IPS-18c (cell line): ENCODE measurements around the gene FBXO33.

Experiments used
- H3K4me3 ChIP-seq: 2 replicates; pipeline ENCODE4 v1.7.0; 2013; ENCODE audit warnings: low read depth, mild to moderate bottlenecking, low read length, moderate library complexity; ENCODE audit not compliant: insufficient read depth
- H3K9me3 ChIP-seq: one replicate; pipeline ENCODE4 v1.6.1; 2013; ENCODE audit warnings: mild to moderate bottlenecking, low read length, moderate library complexity; ENCODE audit not compliant: control insufficient read depth, insufficient read depth

The FBXO33 gene

GRCh38 chr14:39434401-39434800, 2.2 kb upstream of the FBXO33 start:
- Histone ChIP-seq H3K4me3 (no peak overlapping the region), H3K9me3 (no peaks in the 10 kb centered on the region)

GRCh38 chr14:39433452-39433813, 1.2 kb upstream of the FBXO33 start:
- Histone ChIP-seq H3K4me3 (peak overlapping the region; percentile 75; the same call in 1 of the 2 replicates), H3K9me3 (no peaks in the 10 kb centered on the region)

- Histone ChIP-seq H3K9me3 (no peaks in the 10 kb centered on the region), H3K4me3 (peak overlapping the region; percentile 75)
Measured at GRCh38 chr14:39432619-39433451, 602 bp upstream of the FBXO33 start.

GRCh38 chr14:39431416-39432178, 636 bp downstream of the FBXO33 start:
- H3K9me3 ChIP-seq, result no peaks in the 10 kb centered on the region
- H3K4me3 ChIP-seq, result peak overlapping the region; percentile 58

- H3K9me3 ChIP-seq, result no peaks in the 10 kb centered on the region
- peak overlapping the region; percentile 58 for H3K4me3 ChIP-seq
Measured at GRCh38 chr14:39430762-39431415, 1.3 kb downstream of the FBXO33 start.

GRCh38 chr14:39428118-39428517, 4.1 kb downstream of the FBXO33 start:
- Histone ChIP-seq H3K4me3 (no peak overlapping the region), H3K9me3 (no peaks in the 10 kb centered on the region)

- Histone ChIP-seq H3K9me3 (no peaks in the 10 kb centered on the region), H3K4me3 (no peak overlapping the region)
Measured at GRCh38 chr14:39426605-39427004, 5.6 kb downstream of the FBXO33 start.

GRCh38 chr14:39425947-39426346, 6.3 kb downstream of the FBXO33 start:
- no peaks in the 10 kb centered on the region for H3K9me3 ChIP-seq
- no peak overlapping the region for H3K4me3 ChIP-seq

- Histone ChIP-seq H3K4me3 (no peak overlapping the region), H3K9me3 (no peaks in the 10 kb centered on the region)
Measured at GRCh38 chr14:39423793-39424192, 8.4 kb downstream of the FBXO33 start.

GRCh38 chr14:39422243-39422642, 10.0 kb downstream of the FBXO33 start:
- H3K4me3 ChIP-seq, result no peak overlapping the region

GRCh38 chr14:39419272-39419671, 13.0 kb downstream of the FBXO33 start:
- Histone ChIP-seq H3K4me3 (no peak overlapping the region), H3K9me3 (peaks cover 5% of the 10 kb centered on the region)

More at GRCh38 chr14:39422243-39422642, 10.0 kb downstream of the FBXO33 start:
- no peaks in the 10 kb centered on the region for H3K9me3 ChIP-seq

GRCh38 chr14:39417014-39417413, 15.2 kb downstream of the FBXO33 start:
- Histone ChIP-seq H3K4me3 (no peak overlapping the region), H3K9me3 (peaks cover 5% of the 10 kb centered on the region)

- Histone ChIP-seq H3K9me3 (peaks cover 5% of the 10 kb centered on the region), H3K4me3 (no peak overlapping the region)
Measured at GRCh38 chr14:39416072-39416471, 16.2 kb downstream of the FBXO33 start.

GRCh38 chr14:39406560-39406959, 25.7 kb downstream of the FBXO33 start:
- H3K4me3 ChIP-seq, result no peak overlapping the region
- no peaks in the 10 kb centered on the region for H3K9me3 ChIP-seq

GRCh38 chr14:39398382-39398781, 33.9 kb downstream of the FBXO33 start:
- Histone ChIP-seq H3K9me3 (no peaks in the 10 kb centered on the region), H3K4me3 (no peak overlapping the region)

- no peak overlapping the region for H3K4me3 ChIP-seq
- no peaks in the 10 kb centered on the region for H3K9me3 ChIP-seq
Measured at GRCh38 chr14:39396448-39396847, 35.8 kb downstream of the FBXO33 start.

- Histone ChIP-seq H3K4me3 (no peak overlapping the region), H3K9me3 (no peaks in the 10 kb centered on the region)
Measured at GRCh38 chr14:39395555-39396254, 36.5 kb downstream of the FBXO33 start.
